Parathyroid adenoma (tissue), 2 donors: Measurements from ENCODE around the gene ST3GAL4.
"Not testable (repeated sequence)": the region's sequence is repeated elsewhere in the genome, so short reads cannot be mapped to it uniquely, and the experiment has no call there.

Experiments used
- H2AFZ ChIP-seq: fragments of 300-600 bp; sonication (generic); one replicate; pipeline ENCODE4 v1.7.0; 2017; ENCODE audit warnings: antibody characterized with exemption, mild to moderate bottlenecking
- H3K27ac ChIP-seq: fragments of 300-600 bp; sonication (generic); one replicate; pipeline ENCODE4 v1.7.0; 2017
- H3K27me3 ChIP-seq: fragments of 300-600 bp; sonication (generic); one replicate; pipeline ENCODE4 v1.7.0; 2017; ENCODE audit warnings: low read length; ENCODE audit not compliant: control insufficient read depth, insufficient read depth
- H3K36me3 ChIP-seq: fragments of 300-600 bp; sonication (generic); one replicate; pipeline ENCODE4 v1.7.0; 2017; ENCODE audit warnings: low read length; ENCODE audit not compliant: control insufficient read depth, insufficient read depth
- H3K4me1 ChIP-seq: fragments of 300-600 bp; sonication (generic); one replicate; pipeline ENCODE4 v1.7.0; 2017; ENCODE audit warnings: control low read depth
- H3K4me2 ChIP-seq: fragments of 300-600 bp; sonication (generic); one replicate; pipeline ENCODE4 v1.7.0; 2017; ENCODE audit warnings: low read length
- H3K4me3 ChIP-seq: fragments of 300-600 bp; sonication (generic); one replicate; pipeline ENCODE4 v1.7.0; 2017; ENCODE audit warnings: low read depth, low read length
- H3K79me2 ChIP-seq: fragments of 300-600 bp; sonication (generic); one replicate; pipeline ENCODE4 v1.7.0; 2017; ENCODE audit warnings: control low read depth
- H3K9ac ChIP-seq: fragments of 300-600 bp; sonication (generic); one replicate; pipeline ENCODE4 v1.7.0; 2017; ENCODE audit warnings: mild to moderate bottlenecking
- H3K9me3 ChIP-seq: fragments of 300-600 bp; sonication (generic); one replicate; pipeline ENCODE4 v1.7.0; 2017; ENCODE audit warnings: low read length; ENCODE audit not compliant: control insufficient read depth
- TF ChIP-seq, protein P1 (sequence below): fragments of 300-600 bp; sonication (generic); IDR thresholded peaks from one replicate; pipeline ENCODE4 v1.7.0; 2017; ENCODE audit warnings: antibody characterized with exemption, mild to moderate bottlenecking
- donor health status: primary hyperparathyroidism.

The ST3GAL4 gene, protein sequence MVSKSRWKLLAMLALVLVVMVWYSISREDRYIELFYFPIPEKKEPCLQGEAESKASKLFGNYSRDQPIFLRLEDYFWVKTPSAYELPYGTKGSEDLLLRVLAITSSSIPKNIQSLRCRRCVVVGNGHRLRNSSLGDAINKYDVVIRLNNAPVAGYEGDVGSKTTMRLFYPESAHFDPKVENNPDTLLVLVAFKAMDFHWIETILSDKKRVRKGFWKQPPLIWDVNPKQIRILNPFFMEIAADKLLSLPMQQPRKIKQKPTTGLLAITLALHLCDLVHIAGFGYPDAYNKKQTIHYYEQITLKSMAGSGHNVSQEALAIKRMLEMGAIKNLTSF

DNA sequence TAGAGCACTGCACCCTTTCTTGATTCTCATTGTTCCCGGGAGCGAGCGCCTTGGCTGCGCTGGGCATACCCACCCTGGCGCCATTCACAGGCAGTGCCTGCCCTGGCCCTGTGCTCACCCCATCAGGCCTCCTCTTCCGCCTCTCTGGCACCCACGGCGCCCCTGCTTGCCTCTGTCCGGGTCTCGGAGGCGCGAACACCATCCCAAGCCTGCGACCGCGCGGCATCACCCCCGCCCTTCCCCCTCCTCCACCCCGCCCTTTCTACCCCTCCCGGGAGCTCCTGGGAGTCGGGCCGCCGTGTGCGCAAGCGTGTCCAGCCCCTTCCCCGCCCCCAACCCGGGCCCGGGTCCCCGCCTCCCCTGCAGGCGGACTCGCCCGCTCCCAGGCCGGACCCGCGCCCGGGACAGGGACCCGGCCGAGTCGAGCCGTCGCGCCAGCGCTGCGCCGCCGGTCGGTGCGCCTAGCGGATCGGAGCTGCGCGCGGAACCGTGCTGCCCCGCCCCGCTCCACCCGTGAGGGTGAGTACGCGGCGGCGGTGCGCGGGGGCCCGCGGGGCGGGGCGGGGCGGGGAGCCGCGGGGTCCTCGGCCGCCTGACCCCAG is at the start of gene ST3GAL4:
ST3GAL4 (plus strand) TSS at position 363 of the 602 bp plus-strand sequence. CDS start 50,470 bp downstream, outside the sequence.
- H3K27ac ChIP-seq: no peak within 1 kb of the TSS
- no peaks in the 10 kb centered on the region for H3K27me3 ChIP-seq
- peak within 1 kb of the TSS; percentile 22 for H3K4me3 ChIP-seq
- H3K4me1 ChIP-seq: no peaks in the 10 kb centered on the region
- H3K36me3 ChIP-seq: no peaks in the 10 kb centered on the region
- peak within 1 kb of the TSS; percentile 68 for H2AFZ ChIP-seq
- TF ChIP-seq, protein P1, sequence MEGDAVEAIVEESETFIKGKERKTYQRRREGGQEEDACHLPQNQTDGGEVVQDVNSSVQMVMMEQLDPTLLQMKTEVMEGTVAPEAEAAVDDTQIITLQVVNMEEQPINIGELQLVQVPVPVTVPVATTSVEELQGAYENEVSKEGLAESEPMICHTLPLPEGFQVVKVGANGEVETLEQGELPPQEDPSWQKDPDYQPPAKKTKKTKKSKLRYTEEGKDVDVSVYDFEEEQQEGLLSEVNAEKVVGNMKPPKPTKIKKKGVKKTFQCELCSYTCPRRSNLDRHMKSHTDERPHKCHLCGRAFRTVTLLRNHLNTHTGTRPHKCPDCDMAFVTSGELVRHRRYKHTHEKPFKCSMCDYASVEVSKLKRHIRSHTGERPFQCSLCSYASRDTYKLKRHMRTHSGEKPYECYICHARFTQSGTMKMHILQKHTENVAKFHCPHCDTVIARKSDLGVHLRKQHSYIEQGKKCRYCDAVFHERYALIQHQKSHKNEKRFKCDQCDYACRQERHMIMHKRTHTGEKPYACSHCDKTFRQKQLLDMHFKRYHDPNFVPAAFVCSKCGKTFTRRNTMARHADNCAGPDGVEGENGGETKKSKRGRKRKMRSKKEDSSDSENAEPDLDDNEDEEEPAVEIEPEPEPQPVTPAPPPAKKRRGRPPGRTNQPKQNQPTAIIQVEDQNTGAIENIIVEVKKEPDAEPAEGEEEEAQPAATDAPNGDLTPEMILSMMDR: no peak
- no peaks in the 10 kb centered on the region for H3K79me2 ChIP-seq
- peak within 1 kb of the TSS; percentile 38 for H3K4me2 ChIP-seq
- no peaks in the 10 kb centered on the region for H3K9me3 ChIP-seq
- H3K9ac ChIP-seq: no peak within 1 kb of the TSS

DNA sequence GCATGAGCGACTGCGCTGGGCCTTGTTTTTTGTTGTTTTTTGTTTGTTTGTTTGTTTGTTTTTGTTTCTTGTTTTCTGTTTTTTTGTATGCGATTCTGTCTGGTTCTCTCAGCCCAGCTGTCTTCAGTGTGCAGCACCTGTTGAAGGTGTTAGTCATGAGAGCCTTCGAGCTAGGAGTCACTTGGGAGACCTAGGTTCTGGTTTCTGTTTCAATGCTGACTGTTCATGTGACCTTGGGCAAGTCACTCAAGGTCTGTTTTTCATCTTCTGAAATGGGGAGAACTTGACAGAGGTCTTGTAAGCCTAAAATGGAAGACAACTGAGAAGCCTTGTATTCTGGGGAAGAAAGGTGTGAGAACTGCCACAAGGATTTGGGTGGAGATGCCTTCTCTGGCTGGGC is 49.8 kb upstream of the ST3GAL4 start:
- no peak overlapping the region for H3K4me3 ChIP-seq
- TF ChIP-seq, protein P1: no peak
- H3K9me3 ChIP-seq: no peaks in the 10 kb centered on the region
- H3K27ac ChIP-seq: no peak overlapping the region
- no peak overlapping the region for H2AFZ ChIP-seq
- no peak overlapping the region for H3K4me2 ChIP-seq
- H3K9ac ChIP-seq: no peak overlapping the region
- H3K36me3 ChIP-seq: no peaks in the 10 kb centered on the region
- H3K27me3 ChIP-seq: no peaks in the 10 kb centered on the region
- H3K4me1 ChIP-seq: peaks cover 3% of the 10 kb centered on the region
- H3K79me2 ChIP-seq: no peaks in the 10 kb centered on the region

DNA sequence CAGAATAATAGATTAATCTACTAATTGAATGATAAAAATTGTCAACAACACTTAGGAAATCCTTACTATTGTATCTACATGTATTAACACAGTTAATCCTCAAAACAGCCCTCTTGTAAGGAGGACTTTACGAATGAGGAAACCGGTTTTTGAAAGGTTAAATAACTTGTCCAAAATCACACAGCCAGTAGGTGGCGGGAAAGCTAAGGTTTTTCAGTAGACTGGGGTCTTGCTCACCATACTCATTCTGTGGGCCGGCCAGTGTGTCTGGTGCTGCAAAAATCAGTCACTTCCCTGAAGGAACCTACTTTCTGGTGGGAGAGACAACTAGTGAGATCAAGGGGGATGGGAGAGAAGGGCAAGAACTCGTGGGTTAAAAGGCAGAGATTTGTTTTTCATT is 47.8 kb upstream of the ST3GAL4 start:
- no peaks in the 10 kb centered on the region for H3K79me2 ChIP-seq
- no peak overlapping the region for H2AFZ ChIP-seq
- no peaks in the 10 kb centered on the region for H3K9me3 ChIP-seq
- no peak overlapping the region for H3K4me2 ChIP-seq
- H3K4me3 ChIP-seq: no peak overlapping the region
- H3K36me3 ChIP-seq: no peaks in the 10 kb centered on the region
- peaks cover 3% of the 10 kb centered on the region for H3K4me1 ChIP-seq
- TF ChIP-seq, protein P1: no peak
- H3K27me3 ChIP-seq: no peaks in the 10 kb centered on the region
- H3K27ac ChIP-seq: no peak overlapping the region
- H3K9ac ChIP-seq: no peak overlapping the region

DNA sequence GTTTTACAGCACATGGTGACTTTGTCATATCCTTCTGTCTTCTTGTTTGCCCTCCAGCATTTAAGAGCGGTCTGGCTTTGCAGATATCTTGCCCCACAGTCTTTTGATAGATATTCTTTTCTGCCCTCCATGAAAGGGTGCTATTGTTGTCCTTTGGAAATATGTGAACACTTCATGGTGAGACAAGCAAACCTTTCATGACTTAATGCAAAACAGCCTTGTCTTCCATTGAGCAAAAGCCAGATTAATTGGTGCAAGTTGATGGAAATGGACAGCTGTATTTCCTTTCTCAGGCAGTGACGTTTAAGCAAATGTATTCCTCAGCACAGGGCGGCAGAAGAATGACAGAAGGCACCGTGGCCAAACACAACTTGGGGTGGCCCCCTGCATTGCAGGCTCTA is 47.2 kb upstream of the ST3GAL4 start:
- no peak overlapping the region for H3K4me2 ChIP-seq
- H3K9ac ChIP-seq: no peak overlapping the region
- H3K27me3 ChIP-seq: no peaks in the 10 kb centered on the region
- H3K9me3 ChIP-seq: no peaks in the 10 kb centered on the region
- no peaks in the 10 kb centered on the region for H3K79me2 ChIP-seq
- no peak overlapping the region for H3K27ac ChIP-seq
- peaks cover 3% of the 10 kb centered on the region for H3K4me1 ChIP-seq
- no peak overlapping the region for H2AFZ ChIP-seq
- no peaks in the 10 kb centered on the region for H3K36me3 ChIP-seq
- TF ChIP-seq, protein P1: no peak
- no peak overlapping the region for H3K4me3 ChIP-seq

DNA sequence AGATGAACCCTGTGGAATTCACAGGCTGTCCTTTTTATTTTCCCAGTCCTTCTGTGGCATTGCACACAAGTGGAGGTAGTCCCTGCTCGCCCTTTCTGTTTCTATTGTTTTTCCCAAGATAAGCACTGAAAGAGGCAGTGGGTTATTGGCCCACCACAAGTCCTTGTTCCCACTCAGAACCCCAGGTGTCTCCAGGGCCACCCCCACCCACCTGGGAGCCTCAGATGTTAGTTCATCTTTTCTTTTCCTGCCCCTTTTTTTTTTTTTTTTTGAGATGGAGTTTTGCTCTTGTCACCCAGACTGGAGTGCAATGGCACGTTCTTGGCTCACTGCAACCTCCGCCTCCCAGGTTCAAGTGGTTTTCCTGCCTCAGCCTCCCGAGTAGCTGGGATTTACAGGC is 46.7 kb upstream of the ST3GAL4 start:
- H3K27ac ChIP-seq, H3K4me2 ChIP-seq, H3K9ac ChIP-seq, H3K4me3 ChIP-seq, H3K79me2 ChIP-seq, H3K27me3 ChIP-seq, H3K9me3 ChIP-seq, H3K4me1 ChIP-seq, H2AFZ ChIP-seq, H3K36me3 ChIP-seq: not testable (repeated sequence)
